Measurements from ENCODE around the gene FOXP2.

DNA sequence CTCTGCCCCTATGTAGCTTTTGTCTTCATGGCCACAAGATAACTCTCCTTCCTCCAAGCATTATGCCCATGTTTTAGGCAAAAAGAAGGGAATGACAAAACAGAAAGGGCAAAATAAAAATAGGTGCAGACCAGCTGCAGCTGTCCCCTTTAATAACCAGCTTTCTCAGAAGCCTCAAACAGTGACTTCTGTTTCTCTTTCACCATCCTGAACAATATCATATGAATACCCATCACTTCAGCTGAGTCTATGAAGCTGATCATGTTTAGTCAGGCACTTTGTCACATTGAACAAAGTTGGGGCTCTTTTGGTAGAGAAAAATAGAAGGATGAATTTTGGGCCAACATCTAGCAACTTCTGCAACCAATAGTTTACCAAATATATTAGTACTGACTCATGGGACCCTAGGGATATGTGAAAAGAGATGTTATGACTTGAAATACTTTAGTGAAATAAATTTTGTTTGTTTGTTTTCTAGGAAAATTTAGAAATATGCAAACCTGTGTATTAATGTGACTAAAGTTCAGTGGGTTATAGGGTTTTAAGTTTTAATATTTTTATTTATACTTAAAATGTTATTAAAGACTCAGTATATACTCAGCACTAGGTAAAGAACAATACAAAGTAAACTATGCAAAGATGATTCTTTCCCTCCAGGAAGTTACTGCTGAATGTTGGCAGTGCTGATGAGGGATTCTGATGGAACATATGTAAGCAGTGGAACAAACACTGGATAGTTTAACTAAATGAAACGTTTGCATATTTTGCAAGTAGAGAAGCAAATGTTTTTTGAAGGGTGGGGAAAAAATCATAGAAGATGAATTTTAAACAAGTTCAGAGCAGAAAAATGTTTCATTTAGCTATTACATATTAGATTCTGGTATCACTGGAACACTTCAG is 133.7 kb downstream of the FOXP2 start:
- TF ChIP-seq, protein P1, sequence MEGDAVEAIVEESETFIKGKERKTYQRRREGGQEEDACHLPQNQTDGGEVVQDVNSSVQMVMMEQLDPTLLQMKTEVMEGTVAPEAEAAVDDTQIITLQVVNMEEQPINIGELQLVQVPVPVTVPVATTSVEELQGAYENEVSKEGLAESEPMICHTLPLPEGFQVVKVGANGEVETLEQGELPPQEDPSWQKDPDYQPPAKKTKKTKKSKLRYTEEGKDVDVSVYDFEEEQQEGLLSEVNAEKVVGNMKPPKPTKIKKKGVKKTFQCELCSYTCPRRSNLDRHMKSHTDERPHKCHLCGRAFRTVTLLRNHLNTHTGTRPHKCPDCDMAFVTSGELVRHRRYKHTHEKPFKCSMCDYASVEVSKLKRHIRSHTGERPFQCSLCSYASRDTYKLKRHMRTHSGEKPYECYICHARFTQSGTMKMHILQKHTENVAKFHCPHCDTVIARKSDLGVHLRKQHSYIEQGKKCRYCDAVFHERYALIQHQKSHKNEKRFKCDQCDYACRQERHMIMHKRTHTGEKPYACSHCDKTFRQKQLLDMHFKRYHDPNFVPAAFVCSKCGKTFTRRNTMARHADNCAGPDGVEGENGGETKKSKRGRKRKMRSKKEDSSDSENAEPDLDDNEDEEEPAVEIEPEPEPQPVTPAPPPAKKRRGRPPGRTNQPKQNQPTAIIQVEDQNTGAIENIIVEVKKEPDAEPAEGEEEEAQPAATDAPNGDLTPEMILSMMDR (IDR thresholded peaks at IDR 0.05), result no peak
- TF ChIP-seq EZH2 (IDR thresholded peaks at IDR 0.05; ENCODE audit: borderline replicate concordance, insufficient read depth, low read depth, low read length, poor library complexity, severe bottlenecking), result no peak

Measured in B cell (primary cell).